Renal cortical epithelial cell (primary cell): ENCODE data around the gene POMP. TPM values are rescaled to one million over a fixed set of nuclear protein-coding genes. Genes with fewer than 3 reads are reported as not detected.
A peak's percentile ranks its signal among the peaks of the same experiment; 100 is the strongest.
"Not testable (repeated sequence)": the region's sequence is repeated elsewhere in the genome, so short reads cannot be mapped to it uniquely, and the experiment has no call there.

Source experiments
- DNase-seq: peaks from one replicate; pipeline ENCODE4 v3.0.0-alpha.2; 2011; ENCODE audit warnings: low read depth
- total RNA-seq: library from RNA; depleted of rRNA; stranded (reverse); fragments of >200 nt; gene quantifications from 2 replicates; pipeline ENCODE4 v1.2.3, GENCODE V29; 2014

Gene POMP
- total RNA-seq, 1 donor from 2014 or later, result 102 TPM

DNA sequence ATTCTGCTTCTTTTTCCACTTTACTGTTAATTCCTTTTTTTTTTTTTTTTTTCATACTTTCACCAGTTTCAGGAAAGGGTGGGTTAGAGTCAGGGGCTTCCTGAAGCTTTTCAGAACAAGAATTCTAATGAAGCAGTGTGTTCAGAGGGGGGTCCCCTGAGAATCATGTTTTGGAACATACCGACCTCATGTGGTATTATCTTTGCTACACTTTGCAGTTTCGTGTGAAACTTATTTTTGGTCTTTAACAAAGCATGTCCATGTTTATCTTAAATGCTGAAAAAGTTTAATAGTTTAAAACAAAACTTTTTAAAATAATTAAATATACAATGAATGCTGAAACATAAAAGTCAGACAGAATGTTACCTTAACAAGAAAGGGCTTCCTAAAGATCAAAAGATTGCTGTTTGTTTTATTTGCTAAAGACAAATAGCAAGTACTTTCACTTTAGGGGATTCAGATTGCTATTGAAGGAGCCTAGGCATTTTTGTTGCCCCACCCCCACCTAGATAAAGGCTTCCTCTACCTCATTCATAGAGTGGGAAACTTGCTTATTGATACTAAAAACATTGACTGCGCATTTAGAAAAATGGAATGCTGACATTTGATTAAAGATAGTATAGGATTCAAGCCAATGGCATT is 21.1 kb upstream of the POMP start:
- DNase-seq, result no peak

GRCh38 chr13:28638756-28639155 is 20.2 kb upstream of the POMP start:
- no peak for DNase-seq

GRCh38 chr13:28640861-28641599 is 17.9 kb upstream of the POMP start:
- DNase-seq, result no peak

GRCh38 chr13:28641600-28641926 is 17.4 kb upstream of the POMP start:
- DNase-seq, result no peak

DNA sequence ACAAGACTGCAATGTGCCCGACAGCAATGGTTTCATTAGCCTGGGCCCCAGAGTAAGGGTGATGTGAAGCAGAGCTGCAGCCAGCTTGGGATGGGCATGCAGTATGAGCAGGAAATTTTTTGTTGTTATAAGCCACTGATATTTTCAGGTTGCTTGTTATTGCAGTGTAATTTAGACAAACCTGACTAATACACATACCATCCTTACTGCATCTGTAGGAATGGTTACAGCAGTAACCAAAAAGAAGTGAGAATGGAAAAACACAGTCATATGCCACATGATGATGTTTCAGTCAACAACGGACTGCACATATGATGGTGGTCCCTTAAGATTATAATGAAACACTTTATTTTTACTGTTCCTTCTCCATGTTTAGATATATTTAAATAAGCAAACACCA is 8.6 kb upstream of the POMP start:
- DNase-seq, result no peak

- no peak for DNase-seq
These were observed 7.0 kb upstream of the POMP start for GRCh38 chr13:28651810-28652401.

- no peak for DNase-seq
These were observed 5.8 kb upstream of the POMP start for GRCh38 chr13:28653111-28653510.

DNA sequence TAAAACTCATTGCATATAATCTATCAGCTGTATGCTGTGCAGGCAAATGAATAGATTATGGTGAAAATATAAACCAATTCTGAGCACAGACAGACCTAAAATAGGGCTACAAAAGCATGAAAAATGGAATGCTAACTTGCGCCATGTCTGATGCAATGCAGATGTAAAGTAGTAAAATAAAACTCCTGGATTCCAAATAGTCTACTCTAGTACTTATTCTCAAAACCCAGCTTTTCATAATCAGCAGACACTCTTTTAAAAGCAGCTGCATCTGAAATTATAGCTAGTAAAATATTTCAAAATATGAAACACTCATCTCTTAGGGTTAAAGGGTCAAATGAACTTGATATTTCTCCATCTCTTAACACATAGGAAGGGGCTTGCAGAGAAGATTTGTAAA is 4.7 kb upstream of the POMP start:
- DNase-seq, result no peak

DNA sequence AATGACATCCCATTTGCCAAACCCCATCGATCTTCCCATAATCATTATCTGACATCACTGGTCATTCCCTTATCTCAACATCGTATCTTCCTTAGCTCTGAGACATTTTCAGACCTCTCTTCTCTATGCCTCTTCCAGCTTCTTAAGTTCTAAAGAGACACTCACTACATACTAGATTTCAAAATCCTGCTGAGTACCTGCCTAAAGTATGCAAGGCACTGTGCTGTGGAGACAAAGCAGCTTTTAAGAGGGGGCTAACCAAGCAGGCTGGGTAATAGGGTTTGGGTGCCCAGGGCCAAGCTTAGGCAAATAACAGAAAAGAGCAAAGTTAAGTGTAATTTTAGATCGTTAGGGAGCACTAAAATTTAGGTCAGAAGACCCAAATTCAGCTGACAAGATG is 3.4 kb upstream of the POMP start:
- no peak for DNase-seq

DNA sequence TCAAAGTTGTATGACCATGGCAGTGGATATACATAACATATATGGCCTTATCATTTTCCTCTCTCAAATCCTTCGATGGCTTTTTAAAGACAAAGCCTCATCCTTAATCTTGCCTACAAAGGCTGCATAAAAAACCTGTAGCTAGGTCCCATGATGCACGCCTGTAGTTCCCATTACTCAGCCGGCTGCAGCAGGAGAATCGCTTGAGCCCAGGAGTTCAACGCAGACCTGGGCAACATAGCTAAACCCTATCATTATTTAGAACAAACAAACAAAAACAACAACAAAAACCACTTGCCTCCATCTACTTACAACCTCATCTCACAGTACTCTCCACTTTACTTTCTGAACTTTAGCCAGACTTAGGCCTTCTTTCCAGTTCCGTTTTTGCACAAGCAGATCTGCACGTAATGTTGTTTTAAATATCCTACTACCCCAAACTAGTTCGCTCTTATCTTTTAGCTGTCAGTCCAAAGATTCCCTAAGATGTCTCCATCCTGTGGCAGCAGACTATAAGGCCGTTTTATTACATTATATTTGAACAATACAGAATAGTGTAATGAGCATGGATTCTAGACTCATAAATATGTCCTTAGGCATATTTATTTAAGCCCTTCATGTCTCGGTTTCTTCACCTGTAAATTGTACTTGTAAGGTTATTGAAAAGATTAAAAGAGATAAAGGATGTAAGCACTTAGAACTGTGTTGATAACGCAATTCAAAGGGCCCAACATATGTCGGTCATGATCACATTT is 969 bp upstream of the POMP start:
- DNase-seq, result no peak

- DNase-seq, result no peak
These were observed 463 bp upstream of the POMP start for GRCh38 chr13:28658539-28658795.

GRCh38 chr13:28659621-28659970 is 666 bp downstream of the POMP start:
- DNase-seq, result peak; percentile 72

- DNase-seq, result no peak
These were observed 8.1 kb downstream of the POMP start for GRCh38 chr13:28666897-28667488.

DNA sequence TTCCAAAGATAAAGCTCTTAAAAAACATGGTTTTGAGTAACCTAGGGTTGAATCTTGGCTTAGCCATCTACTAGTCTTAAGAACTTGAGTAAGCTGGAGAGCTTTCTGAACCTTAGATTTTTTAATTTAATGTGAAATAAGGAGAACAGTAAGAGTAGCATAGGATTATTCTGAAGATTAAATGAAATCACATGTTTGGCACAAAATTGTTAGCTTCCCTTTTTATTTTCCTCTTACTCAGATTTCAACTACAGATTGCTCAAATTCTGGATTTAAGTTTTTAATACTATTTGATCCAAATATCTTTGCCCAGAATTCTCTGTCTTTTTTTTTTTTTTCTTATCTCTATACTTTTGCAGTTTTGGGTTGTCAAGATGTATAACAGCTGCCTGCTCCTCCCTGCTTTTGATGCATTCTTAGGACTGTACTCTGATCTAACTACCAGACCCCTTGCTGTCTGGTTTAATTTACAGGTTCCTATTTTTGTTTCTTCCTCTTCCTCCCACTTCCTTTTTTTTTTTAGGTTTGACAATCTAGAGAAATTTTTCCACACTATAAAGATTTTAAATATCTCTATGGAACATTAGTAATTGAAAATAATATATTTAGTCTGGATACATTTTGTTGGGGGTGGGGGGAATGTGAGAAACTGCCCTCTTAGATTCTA is 12.3 kb downstream of the POMP start:
- DNase-seq, result no peak

GRCh38 chr13:28678809-28679208 is 19.9 kb downstream of the POMP start:
- DNase-seq, result no peak

DNA sequence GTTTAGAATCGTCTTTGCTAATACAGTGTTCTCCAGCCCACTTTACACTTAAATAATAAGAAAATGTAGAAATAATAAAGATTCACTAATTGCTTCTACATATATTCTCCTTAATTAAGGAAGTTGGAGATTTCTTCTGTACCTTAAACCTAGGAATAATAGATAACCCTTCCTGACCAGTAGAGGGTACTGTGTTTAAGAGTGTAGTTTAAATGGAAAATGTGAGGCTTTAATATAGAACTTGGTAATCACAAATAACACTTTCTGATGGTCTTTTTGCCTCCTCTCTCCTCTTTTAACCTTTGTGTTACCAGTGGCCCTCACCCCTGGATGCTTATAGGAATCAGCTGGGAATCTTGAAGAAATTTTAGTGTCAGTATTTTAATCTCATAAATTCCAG is 20.7 kb downstream of the POMP start:
- DNase-seq, result peak; percentile 48

- no peak for DNase-seq
These were observed 21.6 kb downstream of the POMP start for GRCh38 chr13:28680541-28680940.

DNA sequence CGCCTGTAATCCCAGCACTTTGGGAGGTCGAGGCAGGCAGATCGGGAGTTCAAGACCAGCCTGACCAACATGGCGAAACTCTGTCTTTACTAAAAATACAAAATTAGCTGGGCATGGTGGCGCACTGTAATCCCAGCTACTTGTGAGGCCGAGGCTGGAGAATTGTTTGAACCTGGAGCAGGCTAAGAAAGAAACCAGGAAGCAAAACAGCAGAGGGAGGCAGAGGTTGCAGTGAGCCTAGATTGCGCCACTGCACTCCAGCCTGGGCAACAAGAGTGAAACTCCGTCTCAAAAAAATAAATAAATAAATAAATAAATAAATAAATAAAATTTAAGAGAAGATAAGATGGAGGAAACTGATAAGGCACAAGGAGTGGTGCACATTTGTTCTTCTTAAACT is 24.2 kb downstream of the POMP start:
- DNase-seq, result not testable (repeated sequence)

DNA sequence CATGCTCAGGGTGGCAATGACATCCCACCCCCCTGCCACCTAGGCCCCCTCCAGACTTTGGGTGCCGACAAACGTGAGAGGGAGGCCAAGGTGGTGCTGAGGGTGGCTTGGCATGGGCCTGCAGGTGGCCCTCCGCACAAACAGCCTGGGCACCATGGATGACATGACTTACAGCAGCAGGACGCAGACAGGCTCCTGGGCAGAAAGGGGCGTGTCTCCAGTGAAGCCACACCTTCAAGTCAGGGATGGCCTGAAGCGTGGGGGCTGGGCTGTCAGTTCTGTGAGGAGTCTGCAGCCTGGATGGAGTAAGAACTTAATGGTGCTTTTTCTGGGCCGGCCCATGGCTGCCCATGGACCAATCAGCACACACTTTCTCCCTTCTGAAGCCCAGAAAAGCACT is 25.3 kb downstream of the POMP start:
- peak; percentile 7 for DNase-seq

GRCh38 chr13:28685114-28685513 is 26.2 kb downstream of the POMP start:
- DNase-seq, result no peak

DNA sequence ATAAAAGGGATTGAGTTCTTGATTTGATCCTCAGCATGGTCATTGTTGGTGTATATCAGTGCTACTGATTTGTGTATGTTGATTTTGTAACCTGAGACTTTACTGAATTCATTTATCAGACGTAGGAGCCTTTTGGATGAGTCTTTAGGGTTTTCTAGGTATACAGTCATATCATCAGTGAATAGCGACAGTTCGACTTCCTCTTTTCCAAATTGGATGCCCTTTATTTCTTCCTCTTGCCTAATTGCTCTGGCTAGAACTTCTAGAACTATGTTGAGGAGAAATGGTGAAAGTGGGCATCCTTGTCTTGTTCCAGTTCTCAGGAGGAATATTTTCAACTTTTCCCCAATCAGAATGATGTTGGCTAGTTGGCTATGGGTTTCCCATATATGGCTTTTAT is 27.0 kb downstream of the POMP start:
- DNase-seq, result no peak
